Fibroblast of skin of right quadriceps (primary cell): ENCODE data around the gene STRIP1.
"Not testable (repeated sequence)": the region's sequence is repeated elsewhere in the genome, so short reads cannot be mapped to it uniquely, and the experiment has no call there.

Experiments
- DNase-seq: peaks from one replicate; pipeline ENCODE4 v3.0.0-alpha.2; 2013

The STRIP1 gene

GRCh38 chr1:110011527-110012041, 22.8 kb upstream of the STRIP1 start:
- peak; percentile 51 for DNase-seq

DNA sequence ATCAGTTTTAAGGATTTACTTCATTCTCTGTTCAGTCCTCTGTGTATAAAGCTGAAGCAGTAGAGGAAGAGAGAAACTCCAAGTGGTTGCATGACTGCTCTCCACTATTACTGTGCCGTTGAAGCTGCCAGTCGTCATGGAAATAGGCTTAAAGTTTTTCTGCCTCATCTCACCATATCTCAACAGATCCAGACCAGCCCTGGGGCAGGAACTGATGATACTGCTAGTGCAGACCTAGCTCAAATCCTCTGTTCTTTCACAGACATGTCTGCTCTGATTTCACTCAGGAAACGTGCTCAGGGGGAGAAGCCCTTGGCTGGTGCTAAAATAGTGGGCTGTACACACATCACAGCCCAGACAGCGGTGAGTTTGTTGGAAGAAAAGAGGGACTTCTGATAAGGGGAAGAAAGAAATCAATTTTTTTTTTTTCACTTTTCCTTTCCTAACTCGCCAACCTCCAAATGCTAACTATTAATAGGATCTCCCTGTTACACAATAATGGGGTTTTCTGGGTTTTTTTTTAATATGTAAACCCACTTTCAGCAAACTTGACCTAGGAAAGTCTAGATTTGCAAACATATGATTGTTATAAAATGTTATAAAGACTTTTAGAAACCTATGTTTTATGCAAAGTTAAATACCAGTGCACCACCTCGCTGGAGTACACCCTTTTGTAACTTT, 22.2 kb upstream of the STRIP1 start:
- no peak for DNase-seq

DNA sequence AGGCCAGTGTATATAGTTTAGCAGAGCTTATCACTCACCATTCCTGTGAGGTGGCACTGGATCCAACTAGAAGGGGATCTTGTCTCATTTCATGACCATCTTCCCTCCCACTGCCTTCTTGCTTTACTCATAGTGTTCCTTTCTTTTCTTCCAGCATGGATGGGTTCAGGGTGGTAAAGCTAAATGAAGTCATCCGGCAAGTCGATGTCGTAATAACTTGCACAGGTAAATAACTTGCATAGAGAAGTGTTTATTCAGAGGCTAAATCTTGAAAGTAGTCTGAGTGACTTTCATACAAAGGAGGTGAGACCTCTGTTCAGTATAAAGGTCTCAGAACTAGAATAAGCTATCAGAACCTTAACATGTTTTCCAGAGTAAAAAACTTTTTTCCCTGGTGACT, 16.6 kb upstream of the STRIP1 start:
- DNase-seq: no peak

DNA sequence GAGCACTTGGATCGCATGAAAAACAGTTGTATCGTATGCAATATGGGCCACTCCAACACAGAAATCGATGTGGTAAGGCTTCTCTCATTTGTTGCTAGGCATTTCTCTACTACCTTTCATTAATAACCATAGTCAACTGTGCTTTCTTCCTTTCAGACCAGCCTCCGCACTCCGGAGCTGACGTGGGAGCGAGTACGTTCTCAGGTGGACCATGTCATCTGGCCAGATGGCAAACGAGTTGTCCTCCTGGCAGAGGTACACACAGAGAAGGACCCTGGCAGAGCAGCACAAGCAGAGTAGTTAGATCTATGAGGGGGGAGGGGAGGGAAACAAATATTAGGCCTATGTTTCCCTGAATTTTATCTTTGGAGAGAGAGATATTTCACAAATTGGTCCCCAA, 16.0 kb upstream of the STRIP1 start:
- DNase-seq: no peak

DNA sequence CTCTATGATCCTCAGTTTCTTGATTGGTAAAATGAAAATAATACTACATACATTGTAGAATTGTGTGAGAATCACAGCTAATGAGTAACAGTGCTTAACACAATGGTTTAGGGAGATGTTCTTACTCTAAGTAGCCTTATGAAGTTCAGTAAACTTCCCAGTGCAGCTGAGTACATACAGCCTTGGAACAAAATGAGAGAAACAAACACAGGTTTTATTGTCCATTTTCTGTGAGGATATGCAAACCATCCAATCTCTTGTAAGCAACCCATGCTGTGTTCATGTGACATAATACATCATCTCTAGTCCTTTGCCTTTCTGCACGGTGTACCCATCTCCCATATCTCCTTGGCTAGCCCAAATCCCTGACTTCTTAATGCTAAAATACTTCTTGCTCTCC, 14.7 kb upstream of the STRIP1 start:
- no peak for DNase-seq

DNA sequence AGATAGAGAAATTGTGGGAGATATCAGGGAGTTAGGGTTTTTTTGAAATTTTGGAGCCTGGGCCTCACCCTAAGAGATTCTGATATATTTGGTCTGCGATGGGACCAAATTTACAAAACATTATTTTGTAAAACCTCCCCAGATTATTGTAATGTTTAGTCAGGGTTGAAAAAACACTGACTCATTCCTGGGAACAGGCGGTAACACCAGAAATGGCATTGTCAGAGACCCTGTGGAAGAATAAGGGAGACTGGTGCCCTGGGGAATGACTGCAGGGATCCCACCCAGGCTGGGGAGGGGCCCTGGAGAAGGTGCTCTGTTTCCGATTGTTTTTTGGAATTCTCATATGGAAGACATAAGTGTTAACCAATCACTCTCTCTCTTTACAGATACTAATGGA, 13.1 kb upstream of the STRIP1 start:
- no peak for DNase-seq

DNA sequence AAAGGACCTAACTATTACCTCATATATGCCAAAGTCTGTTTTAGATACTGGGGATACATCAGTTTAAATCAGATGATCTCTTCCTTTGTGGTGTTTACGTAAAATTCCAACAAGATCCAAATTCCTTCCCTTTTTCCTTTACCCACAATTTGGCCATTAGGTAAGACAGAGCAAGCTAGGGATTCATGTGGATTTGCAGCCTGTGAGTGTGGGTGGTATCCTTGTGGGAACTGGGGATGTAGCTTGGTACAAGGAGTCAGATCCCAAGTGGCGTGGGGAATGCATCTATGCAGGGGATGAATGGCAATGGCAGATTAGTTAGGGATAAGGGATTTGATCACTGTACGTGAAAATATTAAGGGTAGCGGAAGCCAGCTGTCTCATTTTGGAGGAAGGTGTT, 9.8 kb upstream of the STRIP1 start:
- no peak for DNase-seq

DNA sequence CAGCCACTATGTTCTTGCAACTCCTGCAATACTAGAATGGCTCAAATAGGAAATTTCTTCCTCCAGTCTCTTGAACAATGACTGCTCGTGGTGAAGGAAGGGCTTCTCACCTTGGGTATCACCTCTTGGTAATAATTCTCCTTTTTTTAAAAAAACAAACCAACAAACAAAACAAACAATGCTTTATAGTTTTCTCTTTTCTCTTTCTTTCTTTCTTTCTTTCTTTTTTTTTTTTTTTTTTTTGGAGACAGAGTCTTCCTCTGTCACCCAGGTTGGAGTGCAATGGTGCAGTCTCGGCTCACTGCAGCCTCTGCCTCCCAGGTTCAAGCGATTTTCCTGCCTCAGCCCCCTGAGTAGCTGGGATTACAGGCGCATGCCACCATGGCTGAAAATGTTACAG, 3.7 kb upstream of the STRIP1 start:
- not testable (repeated sequence) for DNase-seq

DNA sequence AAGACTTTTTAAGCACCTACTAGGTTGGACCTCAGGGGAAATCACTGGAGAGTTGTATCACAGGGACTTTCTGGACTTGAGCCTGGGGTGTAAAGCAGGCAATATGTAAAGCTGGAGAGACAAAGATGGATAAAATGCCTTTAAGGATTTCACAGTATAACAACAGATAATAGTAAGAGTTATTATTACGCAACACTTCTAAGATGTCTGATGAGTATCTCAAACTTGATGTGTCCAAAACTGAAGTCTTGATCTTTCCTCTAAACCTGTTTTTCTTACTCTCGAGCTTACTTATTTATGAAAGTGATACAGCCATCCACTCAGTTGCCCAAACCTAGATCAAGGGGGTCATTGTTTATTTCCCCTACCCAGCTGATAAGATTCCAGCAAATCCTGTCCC, 2.1 kb upstream of the STRIP1 start:
- DNase-seq: no peak

DNA sequence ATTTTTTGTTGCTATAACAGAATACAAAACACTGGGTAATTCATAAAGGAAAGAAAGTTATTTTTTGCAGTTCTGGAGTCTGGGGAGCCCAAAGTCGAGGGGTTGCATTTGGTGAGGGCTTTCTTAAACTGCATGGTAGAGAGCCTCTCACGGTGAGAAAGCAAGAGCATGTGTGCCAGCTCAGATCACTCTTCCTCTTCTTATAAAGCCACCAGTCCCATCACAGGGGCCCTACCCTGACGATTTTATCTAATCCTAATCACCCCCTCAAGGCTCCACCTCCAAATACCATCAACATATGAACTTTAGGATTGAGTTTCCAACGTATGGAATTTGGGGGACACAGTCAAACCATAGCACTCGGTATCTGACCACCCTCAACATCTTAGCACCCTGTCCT, 1.0 kb upstream of the STRIP1 start:
- DNase-seq: no peak

DNA sequence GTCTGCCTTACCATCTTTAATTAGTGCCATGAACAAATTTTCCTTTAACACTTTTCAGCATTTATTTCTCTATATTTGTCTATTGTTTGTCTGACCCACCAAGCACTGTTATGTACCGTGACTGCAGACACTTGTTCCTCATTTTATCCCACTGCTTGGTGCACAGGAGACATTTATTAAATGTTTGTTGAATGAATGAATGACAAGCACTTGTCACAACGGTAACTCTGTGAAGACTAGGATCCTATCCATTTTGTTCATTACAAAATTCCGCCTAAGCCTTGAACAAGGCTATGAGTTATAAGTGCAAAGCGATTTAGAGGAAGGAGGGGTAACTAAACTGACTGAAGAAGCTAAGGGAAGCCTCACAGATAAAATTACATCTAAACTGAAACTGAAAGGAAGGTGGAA, 379 bp upstream of the STRIP1 start:
- no peak for DNase-seq

- no peak for DNase-seq
Measured at GRCh38 chr1:110035236-110035752, 870 bp downstream of the STRIP1 start.

DNA sequence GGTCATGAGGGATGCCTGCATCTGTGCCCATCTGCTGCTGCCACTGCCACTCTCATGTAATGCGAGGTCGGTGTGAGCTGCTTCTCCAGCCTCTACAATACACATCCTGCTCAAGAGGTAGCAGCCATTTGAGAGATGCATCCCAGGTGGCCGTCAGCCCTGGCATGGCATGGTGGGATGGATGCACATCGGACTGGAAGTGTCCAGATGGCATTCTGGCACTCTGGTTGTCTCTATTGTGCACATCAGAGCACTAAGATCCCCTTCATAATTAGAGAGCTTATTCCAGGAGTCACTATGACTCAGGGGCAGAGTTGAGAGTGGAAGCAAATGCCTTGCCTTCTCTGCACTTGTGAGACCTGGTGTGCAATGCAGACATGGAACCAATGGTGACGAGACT, 3.8 kb downstream of the STRIP1 start:
- DNase-seq: no peak

- no peak for DNase-seq
Measured at GRCh38 chr1:110039641-110040040, 5.2 kb downstream of the STRIP1 start.

DNA sequence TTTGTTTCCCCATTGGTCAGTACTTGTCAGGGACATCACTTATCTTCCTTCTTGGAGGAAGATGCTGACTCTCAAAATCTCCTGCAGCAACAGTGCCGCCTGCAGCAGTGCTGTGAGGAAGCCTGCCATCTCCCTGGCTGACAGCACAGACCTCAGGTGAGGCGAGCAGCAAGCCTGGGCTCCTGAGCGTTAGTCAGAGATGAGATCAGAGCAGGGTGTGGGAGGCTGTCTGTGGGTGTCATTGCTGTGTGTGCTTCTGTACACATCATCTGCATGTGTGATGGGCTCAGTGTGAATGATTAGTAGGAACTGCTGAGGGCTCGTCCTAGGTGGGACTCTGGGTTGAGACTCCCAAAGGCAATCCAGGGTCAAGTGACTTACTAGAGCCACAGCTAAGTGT, 6.1 kb downstream of the STRIP1 start:
- no peak for DNase-seq

DNA sequence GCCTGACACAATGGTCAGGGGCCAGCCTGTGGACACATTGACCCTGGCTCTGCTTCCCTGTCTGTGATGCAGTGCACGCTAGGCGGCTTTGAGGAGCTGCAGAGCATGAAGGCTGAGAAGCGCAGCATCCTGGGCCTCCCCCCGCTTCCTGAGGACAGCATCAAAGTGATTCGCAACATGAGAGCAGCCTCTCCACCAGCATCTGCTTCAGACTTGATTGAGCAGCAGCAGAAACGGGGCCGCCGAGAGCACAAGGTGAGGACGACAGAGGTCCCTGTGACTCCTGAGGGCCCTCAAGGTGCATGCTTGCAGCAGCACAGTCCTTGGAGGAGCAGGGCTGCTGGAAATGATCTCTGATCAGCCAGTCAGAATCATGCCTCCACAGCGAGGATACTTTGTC, 8.6 kb downstream of the STRIP1 start:
- DNase-seq: no peak

DNA sequence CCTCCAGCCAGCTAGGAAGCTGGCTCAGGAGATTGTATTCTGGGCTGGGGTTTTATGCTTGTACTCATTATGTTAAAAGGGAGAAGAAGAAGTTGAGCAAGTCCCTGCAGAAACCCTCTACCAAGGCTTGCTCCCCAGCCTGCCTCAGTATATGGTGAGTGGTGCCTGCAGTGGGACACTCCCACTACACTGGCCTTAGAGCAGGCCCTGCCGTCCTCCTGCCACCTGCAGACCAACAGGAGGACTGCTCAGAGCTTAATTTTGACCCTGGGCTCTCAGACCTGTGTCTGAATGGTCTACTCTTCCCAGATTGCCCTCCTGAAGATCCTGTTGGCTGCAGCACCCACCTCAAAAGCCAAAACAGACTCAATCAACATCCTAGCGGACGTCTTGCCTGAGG, 13.0 kb downstream of the STRIP1 start:
- no peak for DNase-seq

DNA sequence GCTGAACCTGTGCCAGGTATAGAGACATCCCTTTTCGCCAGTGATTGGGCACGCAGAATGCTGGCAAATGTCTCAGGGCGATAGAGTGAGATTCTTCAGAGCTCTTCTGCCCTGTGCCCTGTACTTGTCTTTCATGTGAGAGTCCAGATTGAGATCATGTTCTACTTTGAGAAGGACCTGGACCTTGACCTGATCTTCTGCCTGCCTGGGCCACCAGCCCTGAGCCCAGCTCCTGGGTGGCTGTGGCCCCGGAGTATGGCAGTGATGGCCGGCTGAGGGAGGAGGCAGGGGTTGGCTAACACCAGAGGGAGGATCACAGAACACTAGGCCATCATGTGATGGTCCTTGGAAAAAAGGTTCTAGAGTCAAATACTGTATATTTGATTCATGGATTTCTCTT, 13.8 kb downstream of the STRIP1 start:
- DNase-seq: no peak

DNA sequence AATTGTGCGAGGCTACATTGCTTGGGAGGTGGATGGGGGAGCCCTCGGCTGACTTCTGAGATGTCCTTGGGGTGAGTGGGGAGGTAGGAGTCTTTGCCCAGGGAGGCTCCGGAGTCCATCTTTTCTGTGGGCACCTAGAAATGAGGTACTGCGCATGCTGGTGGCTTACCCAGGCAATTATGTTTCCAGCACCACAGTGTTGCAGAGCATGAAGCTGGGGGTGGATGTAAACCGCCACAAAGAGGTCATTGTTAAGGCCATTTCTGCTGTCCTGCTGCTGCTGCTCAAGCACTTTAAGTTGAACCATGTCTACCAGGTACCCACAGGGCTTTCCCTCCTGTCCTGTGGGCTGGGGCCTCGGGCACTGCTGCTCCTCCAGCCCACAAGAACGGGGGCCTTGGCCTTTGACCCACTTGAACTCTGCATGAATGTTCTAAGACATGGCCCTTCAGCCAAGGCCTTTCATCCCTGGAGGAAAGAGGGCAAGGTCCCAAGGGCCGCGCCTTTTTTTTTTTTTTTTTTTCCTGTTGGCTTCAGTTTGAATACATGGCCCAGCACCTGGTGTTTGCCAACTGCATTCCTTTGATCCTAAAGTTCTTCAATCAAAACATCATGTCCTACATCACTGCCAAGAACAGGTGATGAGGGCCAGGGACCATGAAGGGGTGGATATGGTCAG, 14.6 kb downstream of the STRIP1 start:
- DNase-seq: no peak

DNA sequence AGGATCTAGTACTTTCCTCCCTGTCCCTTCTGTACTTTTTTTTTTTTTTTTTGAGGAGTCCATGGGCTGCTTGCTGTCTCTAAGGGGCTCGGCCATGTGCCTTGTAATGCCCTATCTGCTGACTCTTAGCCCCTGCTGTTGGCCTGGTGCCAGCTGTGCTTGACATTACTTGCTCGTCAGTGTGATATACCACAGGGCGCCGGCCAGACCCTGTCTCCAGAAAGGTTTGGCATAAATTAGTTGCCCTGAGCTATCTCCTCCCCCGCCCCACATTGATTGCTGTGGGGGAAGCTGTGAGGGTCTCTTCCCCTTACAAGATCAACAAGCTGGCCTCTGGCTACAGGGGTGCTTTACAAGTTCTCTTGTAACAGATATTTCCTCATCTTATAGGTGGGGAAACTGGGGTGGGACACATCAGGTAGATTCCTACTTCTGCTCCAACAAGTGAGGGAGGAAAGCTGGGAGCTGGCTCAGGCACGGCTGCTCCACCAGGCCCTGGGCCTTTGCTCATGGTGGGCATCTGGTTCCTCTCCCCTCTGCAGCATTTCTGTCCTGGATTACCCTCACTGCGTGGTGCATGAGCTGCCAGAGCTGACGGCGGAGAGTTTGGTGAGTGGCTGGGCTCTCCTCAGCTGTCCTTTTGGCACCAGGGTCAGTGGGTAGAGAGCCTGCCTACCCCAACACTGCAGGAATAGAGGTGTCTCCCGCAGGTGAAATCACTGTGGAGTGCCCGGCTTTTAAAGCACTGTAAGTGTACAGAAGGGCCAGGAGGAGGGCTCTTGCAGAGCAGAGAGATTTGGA, 15.6 kb downstream of the STRIP1 start:
- no peak for DNase-seq

GRCh38 chr1:110050602-110051261, 16.3 kb downstream of the STRIP1 start:
- DNase-seq: no peak

DNA sequence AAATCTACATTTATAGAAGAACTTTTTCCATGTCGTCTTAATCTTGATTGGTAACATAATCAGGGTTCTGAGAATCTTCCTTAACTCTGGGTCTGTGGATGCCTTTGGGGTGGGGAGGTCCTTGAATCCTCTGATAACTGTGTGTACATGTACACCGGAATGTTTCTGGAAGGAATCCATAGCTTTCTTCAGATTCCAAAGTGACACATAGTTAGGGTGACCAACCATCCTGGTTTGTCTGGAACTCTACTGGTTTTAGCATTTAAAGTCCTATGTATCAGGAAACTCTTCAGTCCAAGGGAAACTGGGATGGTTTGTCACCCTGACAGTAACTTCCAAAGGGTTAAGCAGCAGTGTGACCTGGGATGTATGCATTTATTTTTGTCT, 16.8 kb downstream of the STRIP1 start:
- peak; percentile 29 for DNase-seq
